K562 (cell line): ENCODE results near the gene NHS. TPM values are rescaled to one million over a fixed set of nuclear protein-coding genes. Genes with fewer than 3 reads are reported as not detected.

Source experiments
- ATAC-seq: fragments of 200-7000 bp; cut with Tn5 transposase; 3 replicates; pipeline ENCODE4 v1.9.1; 2020; ENCODE audit warnings: moderate library complexity
- BruUV-seq: library from RNA; stranded (reverse); fragments of 400-500 nt; replicated peaks from 2 replicates; lab custom pipeline; 2021; lab: Mats Ljungman, UMichigan
- CTCF ChIA-PET: fragments of 300-600 bp; formaldehyde crosslinking; extraction: SDS; loops from one replicate; lab custom pipeline; 2021; ENCODE audit warnings: low intra/inter-chr PET ratio; lab: Yijun Ruan, JAX
- POLR2A ChIA-PET: fragments of 300-600, 350-650 bp; sonication (Branson Sonifier 250); formaldehyde crosslinking; extraction: SDS; loops from one replicate; lab custom pipeline; 2021; ENCODE audit warnings: antibody characterized with exemption, inconsistent platforms; lab: Yijun Ruan, JAX
- DNase-seq, 4 experiments: peaks; one replicate each; pipeline versions ENCODE4 v3.0.0 to v3.0.0-alpha.2; 2011 to 2018; ENCODE audit warnings: low spot score in 3 of 4, mixed read lengths in 3 of 4; ENCODE audit errors: extremely low read depth in 1 of 4
- FAIRE-seq: peaks from 2 replicates; lab custom pipeline; 2011; peaks lifted over from hg19 to GRCh38; lab: Jason Lieb, UNC
- H2AFZ ChIP-seq: 2 replicates; pipeline ENCODE4 v1.6.0; 2011; ENCODE audit warnings: low read depth, low read length, control low read depth, inconsistent platforms
- H3K27ac ChIP-seq: fragments of 200-600 bp; 3 replicates; pipeline ENCODE4 v1.8.0; 2011; ENCODE audit warnings: low read depth, mild to moderate bottlenecking, control low read depth, inconsistent platforms, low read length, moderate library complexity, mixed read lengths; ENCODE audit errors: extremely low read depth
- H3K27me3 ChIP-seq, 2 experiments: fragments of 300-600 bp in 1 of 2; 2 replicates in 1 of 2; 3 replicates in 1 of 2; pipeline versions ENCODE4 v1.6.0 to v1.8.0; 2011; ENCODE audit warnings: inconsistent platforms in 2 of 2, low read length in 2 of 2, mild to moderate bottlenecking in 1 of 2, mixed read lengths in 1 of 2, moderate library complexity in 1 of 2; ENCODE audit not compliant: control insufficient read depth in 2 of 2, insufficient read depth in 2 of 2
- H3K36me3 ChIP-seq: fragments of 300-600 bp; 3 replicates; pipeline ENCODE4 v1.8.0; 2011; ENCODE audit warnings: mild to moderate bottlenecking, low read length, inconsistent platforms; ENCODE audit not compliant: control insufficient read depth, insufficient read depth
- H3K4me1 ChIP-seq, 2 experiments: fragments of 200-600 bp in 1 of 2; replicated peaks in 1 of 2; 2 replicates in 1 of 2; 3 replicates in 1 of 2; pipeline versions ENCODE4 v1.5.1 to v1.8.0; 2011; ENCODE audit warnings: inconsistent platforms in 2 of 2, low read length in 2 of 2, mild to moderate bottlenecking in 1 of 2, mixed read lengths in 1 of 2, moderate library complexity in 1 of 2; ENCODE audit not compliant: control insufficient read depth in 2 of 2, insufficient read depth in 2 of 2
- H3K4me2 ChIP-seq: 2 replicates; pipeline ENCODE4 v1.6.1; 2011; ENCODE audit warnings: low read length, control low read depth, inconsistent platforms, mixed read lengths; ENCODE audit not compliant: insufficient read depth
- H3K4me3 ChIP-seq: fragments of 200-600 bp; sonication (generic), shearing (Covaris generic); 2 replicates; pipeline ENCODE4 v1.5.1; 2016; ENCODE audit warnings: control low read depth, inconsistent platforms
- H3K79me2 ChIP-seq: fragments of 200-600 bp; 3 replicates; pipeline ENCODE4 v1.8.0; 2011; ENCODE audit warnings: low read length, inconsistent platforms; ENCODE audit not compliant: control insufficient read depth, insufficient read depth
- H3K9ac ChIP-seq, 2 experiments: 2 replicates each; pipeline versions ENCODE4 v1.6.0 to v1.6.1; 2011; ENCODE audit warnings: low read depth in 2 of 2, low read length in 2 of 2, control low read depth in 1 of 2, inconsistent platforms in 1 of 2, mild to moderate bottlenecking in 1 of 2, mixed read lengths in 1 of 2; ENCODE audit not compliant: insufficient read depth in 1 of 2
- H3K9me1 ChIP-seq: one replicate; pipeline ENCODE4 v1.6.0; 2011; ENCODE audit warnings: inconsistent platforms, mild to moderate bottlenecking, low read length, moderate library complexity; ENCODE audit not compliant: control insufficient read depth, insufficient read depth
- H3K9me3 ChIP-seq: replicated peaks from 2 replicates; pipeline ENCODE4 v1.5.1; 2011; ENCODE audit warnings: low read depth, low read length, inconsistent platforms; ENCODE audit not compliant: control insufficient read depth, insufficient read depth
- H4K20me1 ChIP-seq: replicated peaks from 2 replicates; pipeline ENCODE4 v1.6.1; 2011; ENCODE audit warnings: low read length, inconsistent platforms, mixed read lengths; ENCODE audit not compliant: control insufficient read depth, insufficient read depth
- BCL6 ChIP-seq: fragments of 250-450 bp; sonication (Bioruptor Pico); IDR thresholded peaks from 2 replicates; pipeline ENCODE4 v1.4.0; 2020
- GABPA ChIP-seq: fragments of 200-800 bp; sonication (Bioruptor generic); conservative IDR thresholded peaks from 2 replicates; pipeline ENCODE4 v1.6.1; 2016; ENCODE audit warnings: low read depth, missing genetic modification characterization, missing compliant biosample characterization
- YY1 ChIP-seq, 3 experiments: IDR thresholded peaks; 2 replicates each; pipeline ENCODE4 v1.6.1; 2011; ENCODE audit warnings: low read length in 2 of 3, mild to moderate bottlenecking in 2 of 3, moderate library complexity in 2 of 3, borderline replicate concordance in 1 of 3, control low read depth in 1 of 3, low read depth in 1 of 3; ENCODE audit not compliant: insufficient read depth in 3 of 3, insufficient replicate concordance in 2 of 3, control insufficient read depth in 1 of 3, insufficient read length in 1 of 3; ENCODE audit errors: extremely low read depth in 1 of 3
- WGBS: fragments of 100-300 bp; shearing (Covaris generic); methylation state at CpG from one replicate; pipeline ENCODE4 v1.1.6; 2016; ENCODE audit warnings: low coverage, mixed read lengths; ENCODE audit not compliant: insufficient coverage; ENCODE audit errors: missing lambda C conversion rate; 5-methylcytosine and 5-hydroxymethylcytosine counted together
- in situ Hi-C: fragments of 300-500 bp; cut with MboI; formaldehyde crosslinking; loops from 4 replicates; pipeline ENCODE4 v1.15.0; 2018; ENCODE audit warnings: inconsistent platforms, mixed read lengths
- intact Hi-C: fragments of 100-400 bp; cut with micrococcal nuclease; formaldehyde crosslinking; loops from 2 replicates; pipeline ENCODE4 v1.14.2; 2022
- polyA plus RNA-seq, 8 experiments: library from polyadenylated mRNA; depleted of rRNA in 4 of 8; stranded (reverse) in 5 of 8; unstranded in 3 of 8; fragments of >200 nt; fragmentation: Nextera tagmentation in 2 of 8; fragmentation: Illumina TruSeq in 1 of 8; extraction: Ambion mirVana in 2 of 8; extraction: Trizol in 1 of 8; gene quantifications; 2 replicates each; pipeline versions ENCODE4 v1.2.1 to v1.2.3, GENCODE V29; 2011 to 2014; ENCODE audit warnings: inconsistent platforms in 1 of 8, missing spikeins in 1 of 8
- total RNA-seq, 7 experiments: library from RNA; depleted of rRNA in 6 of 7; stranded (reverse); fragments of >200 nt in 6 of 7; fragmentation: Illumina TruSeq in 2 of 7; extraction: Trizol in 2 of 7; gene quantifications; 2 replicates each; pipeline versions ENCODE4 v1.2.1 to v1.2.3, GENCODE V29; 2011 to 2021; ENCODE audit warnings: low replicate concordance in 1 of 7
- TF ChIP-seq, protein P1 (sequence below): IDR thresholded peaks from 2 replicates; pipeline ENCODE4 v1.6.1; 2011; ENCODE audit not compliant: insufficient read length; ENCODE audit errors: extremely low read depth

The NHS gene
- total and polyA plus RNA-seq, 9 of the 15 experiments (the other 6 are each of a cell fraction or from before 2014, with no cell fraction given) = 0.02 TPM; not detected in 8

DNA sequence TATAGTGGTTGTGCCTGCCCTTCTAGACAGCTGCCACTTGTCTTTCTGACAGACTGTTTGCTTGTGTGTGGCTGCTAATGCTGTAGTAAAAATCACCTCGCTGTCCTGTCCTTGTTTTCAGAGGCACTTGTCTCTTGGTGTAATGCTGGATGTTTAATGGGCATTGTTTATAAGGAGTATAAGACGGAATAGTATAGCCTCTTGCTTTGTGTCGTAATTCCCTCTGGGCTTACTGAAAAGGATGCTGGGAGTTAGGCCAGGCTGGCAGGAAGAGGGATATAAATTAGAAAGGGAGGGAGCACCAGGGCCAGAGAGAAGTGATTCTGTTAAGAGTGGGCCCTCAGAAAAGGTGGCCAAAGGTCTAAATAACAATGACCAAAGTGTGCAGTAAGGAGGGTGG is 29.0 kb downstream of the NHS start:
- Histone ChIP-seq H3K4me1 (no peaks in the 10 kb centered on the region), H2AFZ (no peak overlapping the region), H3K9ac (no peak overlapping the region), H3K4me3 (no peak overlapping the region), H3K27ac (no peak overlapping the region), H3K36me3 (no peaks in the 10 kb centered on the region), H3K4me2 (no peak overlapping the region), H3K9me3 (no peaks in the 10 kb centered on the region), H3K9me1 (no peaks in the 10 kb centered on the region), H3K79me2 (no peaks in the 10 kb centered on the region), H3K27me3 (no peaks in the 10 kb centered on the region), H4K20me1 (no peaks in the 10 kb centered on the region)
- intact Hi-C loops (no loop called here), in situ Hi-C loops (no loop called here)
- POLR2A ChIA-PET = no interaction called here
- DNase-seq (no peak), FAIRE-seq (no peak), ATAC-seq (no peak)
- CTCF ChIA-PET = no interaction called here
- TF ChIP-seq, protein P1, sequence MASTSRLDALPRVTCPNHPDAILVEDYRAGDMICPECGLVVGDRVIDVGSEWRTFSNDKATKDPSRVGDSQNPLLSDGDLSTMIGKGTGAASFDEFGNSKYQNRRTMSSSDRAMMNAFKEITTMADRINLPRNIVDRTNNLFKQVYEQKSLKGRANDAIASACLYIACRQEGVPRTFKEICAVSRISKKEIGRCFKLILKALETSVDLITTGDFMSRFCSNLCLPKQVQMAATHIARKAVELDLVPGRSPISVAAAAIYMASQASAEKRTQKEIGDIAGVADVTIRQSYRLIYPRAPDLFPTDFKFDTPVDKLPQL = no peak
- TF ChIP-seq GABPA (no peak), BCL6 (CRISPR knock-in tag) (no peak), YY1 (IDR thresholded peaks at IDR 0.05; ENCODE audit: borderline replicate concordance in 1 of 3, control insufficient read depth in 1 of 3, extremely low read depth in 1 of 3, insufficient read depth in 3 of 3, insufficient read length in 1 of 3, insufficient replicate concordance in 2 of 3, low read depth in 1 of 3, low read length in 2 of 3) (no peak)
- WGBS = 0% methylated on average over 3 of the region's 3 CpGs
- no TSS peak for BruUV-seq
